SK-N-SH (cell line): ENCODE measurements around the gene HYAL1. TPM values are rescaled to one million over a fixed set of nuclear protein-coding genes. Genes with fewer than 3 reads are reported as not detected.

Experiments
- CTCF ChIA-PET: fragments of 300-600, 350-600 bp; formaldehyde crosslinking; extraction: SDS; loops from one replicate; lab custom pipeline; 2021; lab: Yijun Ruan, JAX
- POLR2A ChIA-PET: fragments of 350-600 bp; sonication (Branson Sonifier 250); formaldehyde crosslinking; extraction: SDS; loops from one replicate; lab custom pipeline; 2020; ENCODE audit warnings: antibody characterized with exemption, inconsistent platforms; lab: Yijun Ruan, JAX
- DNase-seq: peaks from one replicate; pipeline ENCODE4 v3.0.0; 2012
- H2AFZ ChIP-seq: fragments of 200-600 bp; sonication (generic); 2 replicates; pipeline ENCODE4 v1.8.1; 2016; ENCODE audit warnings: antibody characterized with exemption, mild to moderate bottlenecking, low read depth
- H3F3A ChIP-seq: fragments of 200-600 bp; sonication (generic); replicated peaks from 2 replicates; pipeline ENCODE3; 2016; ENCODE audit warnings: antibody characterized with exemption, mild to moderate bottlenecking; ENCODE audit not compliant: insufficient read depth
- H3K27ac ChIP-seq, 2 experiments: fragments of 200-500 bp in 1 of 2; fragments of 200-600 bp in 1 of 2; sonication (Bioruptor generic) in 1 of 2; sonication (generic), shearing (Covaris generic) in 1 of 2; 2 replicates each; pipeline versions ENCODE4 v1.5.1 to v1.6.1; 2014 to 2016; ENCODE audit warnings: low read depth in 2 of 2, inconsistent platforms in 1 of 2, low read length in 1 of 2, mild to moderate bottlenecking in 1 of 2, mixed read lengths in 1 of 2
- H3K27me3 ChIP-seq: fragments of 200-600 bp; sonication (generic), shearing (Covaris generic); 2 replicates; pipeline ENCODE4 v1.6.1; 2016; ENCODE audit warnings: mixed run types; ENCODE audit not compliant: insufficient read depth
- H3K36me3 ChIP-seq, 2 experiments: fragments of 200-500 bp in 1 of 2; fragments of 200-600 bp in 1 of 2; sonication (Bioruptor generic) in 1 of 2; sonication (generic) in 1 of 2; replicated peaks in 1 of 2; 2 replicates each; pipeline versions ENCODE3 to v1.5.1; 2014 to 2016; ENCODE audit warnings: low read length in 1 of 2, mild to moderate bottlenecking in 1 of 2; ENCODE audit not compliant: insufficient read depth in 2 of 2, control insufficient read depth in 1 of 2
- H3K4me1 ChIP-seq, 2 experiments: fragments of 200-500 bp in 1 of 2; fragments of 200-600 bp in 1 of 2; sonication (Bioruptor generic) in 1 of 2; sonication (generic), shearing (Covaris generic) in 1 of 2; 2 replicates each; pipeline versions ENCODE4 v1.5.1 to v1.6.1; 2014 to 2016; ENCODE audit warnings: low read depth in 1 of 2, low read length in 1 of 2, mixed run types in 1 of 2; ENCODE audit not compliant: insufficient read depth in 2 of 2, control insufficient read depth in 1 of 2
- H3K4me2 ChIP-seq: fragments of 200-600 bp; sonication (generic), shearing (Covaris generic); 2 replicates; pipeline ENCODE4 v1.6.1; 2017; ENCODE audit warnings: mixed run types
- H3K4me3 ChIP-seq, 2 experiments: fragments of 200-500 bp in 1 of 2; fragments of 200-600 bp in 1 of 2; sonication (Bioruptor generic) in 1 of 2; sonication (generic), shearing (Covaris generic) in 1 of 2; 2 replicates each; pipeline versions ENCODE4 v1.5.1 to v1.8.1; 2014 to 2016; ENCODE audit warnings: low read depth in 2 of 2, inconsistent platforms in 1 of 2, low read length in 1 of 2, mild to moderate bottlenecking in 1 of 2, mixed read lengths in 1 of 2, moderate library complexity in 1 of 2
- H3K79me2 ChIP-seq: fragments of 200-600 bp; sonication (generic); 2 replicates; pipeline ENCODE4 v1.8.1; 2017; ENCODE audit warnings: mild to moderate bottlenecking; ENCODE audit not compliant: insufficient read depth
- H3K9ac ChIP-seq: fragments of 200-600 bp; sonication (generic); 2 replicates; pipeline ENCODE4 v1.6.1; 2017; ENCODE audit warnings: mixed run types
- H3K9me2 ChIP-seq: fragments of 200-600 bp; sonication (generic); 2 replicates; pipeline ENCODE4 v1.6.1; 2017; ENCODE audit warnings: mixed run types
- H3K9me3 ChIP-seq: fragments of 200-600 bp; sonication (generic); 2 replicates; pipeline ENCODE4 v1.6.1; 2017; ENCODE audit warnings: mixed run types, mild to moderate bottlenecking, moderate library complexity
- H4K20me1 ChIP-seq: fragments of 200-600 bp; sonication (generic); 2 replicates; pipeline ENCODE4 v1.6.1; 2017; ENCODE audit warnings: mild to moderate bottlenecking, mixed run types; ENCODE audit not compliant: insufficient read depth
- CHD2 ChIP-seq: fragments of 150-350 bp; IDR thresholded peaks from 2 replicates; pipeline ENCODE4 v1.6.1; 2018; ENCODE audit warnings: low read length; ENCODE audit not compliant: partially characterized antibody
- ELF1 ChIP-seq: IDR thresholded peaks from 2 replicates; pipeline ENCODE4 v1.4.0; 2012
- EZH2phosphoT487 ChIP-seq: fragments of 200-600 bp; sonication (generic); IDR thresholded peaks from 2 replicates; pipeline ENCODE4 v1.6.1; 2017; ENCODE audit warnings: low read depth, mixed run types, mild to moderate bottlenecking, antibody characterized with exemption, moderate library complexity, borderline replicate concordance
- FOSL2 ChIP-seq: IDR thresholded peaks from 2 replicates; pipeline ENCODE4 v1.4.0; 2012; ENCODE audit warnings: low read depth, mild to moderate bottlenecking, moderate library complexity, borderline replicate concordance
- FOXM1 ChIP-seq: IDR thresholded peaks from 2 replicates; pipeline ENCODE4 v1.4.0; 2012; ENCODE audit warnings: low read depth, mild to moderate bottlenecking
- GABPA ChIP-seq: IDR thresholded peaks from 2 replicates; pipeline ENCODE4 v1.4.0; 2012; ENCODE audit warnings: low read depth, mild to moderate bottlenecking
- JUND ChIP-seq: IDR thresholded peaks from 2 replicates; pipeline ENCODE4 v1.4.0; 2012
- MEF2A ChIP-seq: IDR thresholded peaks from 2 replicates; pipeline ENCODE4 v1.4.0; 2012; ENCODE audit warnings: low read depth, borderline replicate concordance
- MXI1 ChIP-seq: IDR thresholded peaks from 2 replicates; pipeline ENCODE4 v1.6.1; 2012; ENCODE audit warnings: mild to moderate bottlenecking, low read depth, low read length, improper control_type of control experiment
- NFIC ChIP-seq: IDR thresholded peaks from 2 replicates; pipeline ENCODE4 v1.4.0; 2012; ENCODE audit warnings: borderline replicate concordance
- POLR2AphosphoS5 ChIP-seq: IDR thresholded peaks from 2 replicates; pipeline ENCODE4 v1.6.1; 2012; ENCODE audit warnings: low read depth, low read length
- RAD21 ChIP-seq: IDR thresholded peaks from 2 replicates; pipeline ENCODE4 v1.6.1; 2012; ENCODE audit warnings: mild to moderate bottlenecking, low read length
- RFX5 ChIP-seq: IDR thresholded peaks from 2 replicates; pipeline ENCODE4 v1.6.1; 2012; ENCODE audit warnings: mild to moderate bottlenecking, improper control_type of control experiment, low read length
- SMC3 ChIP-seq: IDR thresholded peaks from 2 replicates; pipeline ENCODE4 v1.6.1; 2012; ENCODE audit warnings: low read depth, low read length, improper control_type of control experiment
- TCF12 ChIP-seq: IDR thresholded peaks from 2 replicates; pipeline ENCODE4 v1.4.0; 2012
- WGBS: methylation state at CpG from one replicate; pipeline ENCODE4 v1.1.6; 2017; ENCODE audit warnings: low lambda C conversion rate; 5-methylcytosine and 5-hydroxymethylcytosine counted together
- polyA plus RNA-seq, 3 experiments: library from polyadenylated mRNA; depleted of rRNA; stranded (reverse); fragments of >200 nt; gene quantifications; 2 replicates each; pipeline ENCODE4 v1.2.3, GENCODE V29; 2012
- TF ChIP-seq, protein P1 (sequence below): fragments of 150-350 bp; IDR thresholded peaks from 2 replicates; pipeline ENCODE4 v1.6.1; 2016; ENCODE audit warnings: mild to moderate bottlenecking, low read depth, low read length
- TF ChIP-seq, protein P2 (sequence below): IDR thresholded peaks from 2 replicates; pipeline ENCODE4 v1.4.0; 2012; ENCODE audit warnings: low read depth
- TF ChIP-seq, protein P3 (sequence below): fragments of 150-350 bp; IDR thresholded peaks from 2 replicates; pipeline ENCODE4 v1.6.1; 2017; ENCODE audit warnings: antibody characterized with exemption, low read length, low read depth, borderline replicate concordance
- TF ChIP-seq, protein P4 (sequence below): fragments of 200-600 bp; sonication (generic); IDR thresholded peaks from 2 replicates; pipeline ENCODE4 v1.6.1; 2017; ENCODE audit warnings: antibody characterized with exemption, mild to moderate bottlenecking, moderate library complexity
- TF ChIP-seq, protein P5 (sequence below): IDR thresholded peaks from 2 replicates; pipeline ENCODE4; 2012

The HYAL1 gene
- polyA plus RNA-seq, 1 of the 3 experiments (the other 2 are of a cell fraction) = 0.30 TPM

DNA sequence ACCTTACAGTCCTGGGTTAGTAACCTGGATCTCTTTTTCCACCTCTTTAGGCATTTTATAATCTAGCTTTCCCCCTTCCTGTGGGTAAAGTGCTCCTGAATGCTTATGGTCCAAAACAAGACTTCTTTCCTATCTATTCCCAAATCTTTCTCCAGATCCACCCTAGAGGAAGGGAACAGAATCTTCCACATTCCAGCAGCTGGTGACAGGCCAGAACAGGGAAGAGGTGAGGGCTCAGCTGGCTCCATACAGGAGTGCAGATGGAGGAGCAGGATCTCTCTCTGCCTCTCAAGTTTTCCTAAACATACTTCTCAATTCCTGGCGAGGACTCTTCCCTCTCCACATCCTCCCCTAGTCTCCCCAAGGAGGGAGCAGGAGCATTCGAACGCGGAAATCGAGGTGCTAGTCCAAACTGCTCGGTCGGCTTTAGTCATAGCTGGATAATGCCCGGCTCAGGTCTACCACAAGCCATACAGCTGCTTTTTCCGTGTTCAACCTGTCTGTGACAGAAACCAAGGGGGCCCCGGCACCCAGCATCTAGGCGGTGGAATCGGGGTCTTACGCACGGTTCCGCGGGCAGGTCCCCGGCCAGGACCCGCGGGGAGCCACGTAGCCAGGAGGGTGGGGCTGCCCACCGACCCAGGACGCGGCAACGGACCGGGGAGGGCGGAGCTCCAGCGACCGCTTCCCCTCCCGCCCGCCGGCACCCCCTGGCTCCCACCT is 33.2 kb upstream of the HYAL1 start:
- Histone ChIP-seq H3K9me2 (no peaks in the 10 kb centered on the region), H3K9ac (peak overlapping the region; percentile 78), H3K4me1 (peaks cover 10 to 33% of the 10 kb centered on the region in 2 experiments), H4K20me1 (peaks cover 10% of the 10 kb centered on the region; the same call in 1 of the 2 replicates), H3K27me3 (no peaks in the 10 kb centered on the region), H2AFZ (peak overlapping the region; percentile 37), H3K4me3 (peak overlapping the region; percentile 77 to 79), H3F3A (peaks cover 3% of the 10 kb centered on the region), H3K4me2 (peak overlapping the region; percentile 91), H3K27ac (peak overlapping the region; percentile 82 to 86), H3K9me3 (no peaks in the 10 kb centered on the region), H3K79me2 (peaks cover 64% of the 10 kb centered on the region), H3K36me3 (peaks cover 2 to 6% of the 10 kb centered on the region in 2 experiments)
- TF ChIP-seq FOXM1 (no peak), EZH2phosphoT487 (no peak), JUND (no peak), MEF2A (no peak), RAD21 (no peak), FOSL2 (no peak), NFIC (no peak), GABPA (no peak), RFX5 (no peak), POLR2AphosphoS5 (no peak), ELF1 (no peak), MXI1 (no peak), SMC3 (no peak), CHD2 (no peak), TCF12 (no peak)
- TF ChIP-seq, protein P1, sequence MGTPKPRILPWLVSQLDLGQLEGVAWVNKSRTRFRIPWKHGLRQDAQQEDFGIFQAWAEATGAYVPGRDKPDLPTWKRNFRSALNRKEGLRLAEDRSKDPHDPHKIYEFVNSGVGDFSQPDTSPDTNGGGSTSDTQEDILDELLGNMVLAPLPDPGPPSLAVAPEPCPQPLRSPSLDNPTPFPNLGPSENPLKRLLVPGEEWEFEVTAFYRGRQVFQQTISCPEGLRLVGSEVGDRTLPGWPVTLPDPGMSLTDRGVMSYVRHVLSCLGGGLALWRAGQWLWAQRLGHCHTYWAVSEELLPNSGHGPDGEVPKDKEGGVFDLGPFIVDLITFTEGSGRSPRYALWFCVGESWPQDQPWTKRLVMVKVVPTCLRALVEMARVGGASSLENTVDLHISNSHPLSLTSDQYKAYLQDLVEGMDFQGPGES = no peak
- TF ChIP-seq, protein P2, sequence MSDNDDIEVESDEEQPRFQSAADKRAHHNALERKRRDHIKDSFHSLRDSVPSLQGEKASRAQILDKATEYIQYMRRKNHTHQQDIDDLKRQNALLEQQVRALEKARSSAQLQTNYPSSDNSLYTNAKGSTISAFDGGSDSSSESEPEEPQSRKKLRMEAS = no peak
- TF ChIP-seq, protein P3, sequence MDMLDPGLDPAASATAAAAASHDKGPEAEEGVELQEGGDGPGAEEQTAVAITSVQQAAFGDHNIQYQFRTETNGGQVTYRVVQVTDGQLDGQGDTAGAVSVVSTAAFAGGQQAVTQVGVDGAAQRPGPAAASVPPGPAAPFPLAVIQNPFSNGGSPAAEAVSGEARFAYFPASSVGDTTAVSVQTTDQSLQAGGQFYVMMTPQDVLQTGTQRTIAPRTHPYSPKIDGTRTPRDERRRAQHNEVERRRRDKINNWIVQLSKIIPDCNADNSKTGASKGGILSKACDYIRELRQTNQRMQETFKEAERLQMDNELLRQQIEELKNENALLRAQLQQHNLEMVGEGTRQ = no peak
- TF ChIP-seq, protein P4, sequence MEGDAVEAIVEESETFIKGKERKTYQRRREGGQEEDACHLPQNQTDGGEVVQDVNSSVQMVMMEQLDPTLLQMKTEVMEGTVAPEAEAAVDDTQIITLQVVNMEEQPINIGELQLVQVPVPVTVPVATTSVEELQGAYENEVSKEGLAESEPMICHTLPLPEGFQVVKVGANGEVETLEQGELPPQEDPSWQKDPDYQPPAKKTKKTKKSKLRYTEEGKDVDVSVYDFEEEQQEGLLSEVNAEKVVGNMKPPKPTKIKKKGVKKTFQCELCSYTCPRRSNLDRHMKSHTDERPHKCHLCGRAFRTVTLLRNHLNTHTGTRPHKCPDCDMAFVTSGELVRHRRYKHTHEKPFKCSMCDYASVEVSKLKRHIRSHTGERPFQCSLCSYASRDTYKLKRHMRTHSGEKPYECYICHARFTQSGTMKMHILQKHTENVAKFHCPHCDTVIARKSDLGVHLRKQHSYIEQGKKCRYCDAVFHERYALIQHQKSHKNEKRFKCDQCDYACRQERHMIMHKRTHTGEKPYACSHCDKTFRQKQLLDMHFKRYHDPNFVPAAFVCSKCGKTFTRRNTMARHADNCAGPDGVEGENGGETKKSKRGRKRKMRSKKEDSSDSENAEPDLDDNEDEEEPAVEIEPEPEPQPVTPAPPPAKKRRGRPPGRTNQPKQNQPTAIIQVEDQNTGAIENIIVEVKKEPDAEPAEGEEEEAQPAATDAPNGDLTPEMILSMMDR = no peak
- TF ChIP-seq, protein P5, sequence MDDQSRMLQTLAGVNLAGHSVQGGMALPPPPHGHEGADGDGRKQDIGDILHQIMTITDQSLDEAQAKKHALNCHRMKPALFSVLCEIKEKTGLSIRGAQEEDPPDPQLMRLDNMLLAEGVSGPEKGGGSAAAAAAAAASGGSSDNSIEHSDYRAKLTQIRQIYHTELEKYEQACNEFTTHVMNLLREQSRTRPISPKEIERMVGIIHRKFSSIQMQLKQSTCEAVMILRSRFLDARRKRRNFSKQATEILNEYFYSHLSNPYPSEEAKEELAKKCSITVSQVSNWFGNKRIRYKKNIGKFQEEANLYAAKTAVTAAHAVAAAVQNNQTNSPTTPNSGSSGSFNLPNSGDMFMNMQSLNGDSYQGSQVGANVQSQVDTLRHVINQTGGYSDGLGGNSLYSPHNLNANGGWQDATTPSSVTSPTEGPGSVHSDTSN = no peak
- WGBS = 0% methylated on average over 21 of the region's 31 CpGs
- DNase-seq = no peak
- ChIA-PET CTCF (interaction anchor here (0.6 to 6.8 kb wide), 18 partner anchors 9 to 230 kb away, joined by 3 to 60 read pairs (median 4); partner anchors contain the start of genes CYB561D2, HYAL1, HYAL2 and IFRD2), POLR2A (interaction anchor here (0.6 to 3.6 kb wide), 15 partner anchors 9 to 232 kb away, joined by 3 to 38 read pairs (median 4); partner anchors contain the start of genes C3orf18, CYB561D2, HEMK1 and HYAL3)
